Activated naive CD4-positive, alpha-beta T cell treated with anti-CD3 and anti-CD28 coated beads, Interleukin-2, amount 50 U/mL, for 16 hours (primary cell): ENCODE measurements around the gene OR56A4.

Experiments used
- DNase-seq: peaks from one replicate; pipeline ENCODE4 v3.0.0-alpha.2; 2020

Gene OR56A4

DNA sequence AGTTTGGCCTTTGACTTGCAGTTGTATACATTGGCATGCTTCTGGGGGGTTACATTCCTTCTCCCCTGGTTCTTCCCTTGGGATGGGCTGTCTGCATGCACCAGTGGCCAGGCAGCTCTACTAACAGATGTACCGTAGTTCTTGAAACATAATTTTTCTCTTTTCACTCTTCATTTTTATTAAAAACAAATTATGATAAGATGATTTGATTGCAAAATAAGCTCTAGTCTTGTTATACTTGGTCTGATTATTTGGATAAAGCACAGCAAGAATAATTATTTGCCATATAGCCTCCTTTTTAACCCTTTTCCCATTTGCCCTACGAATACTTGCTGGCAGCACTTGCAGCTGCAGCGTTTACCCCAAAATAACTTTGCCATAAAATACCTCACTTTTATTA, 51.2 kb downstream of the OR56A4 start:
- no peak for DNase-seq
